SH-SY5Y (cell line): ENCODE results near the gene PIAS3.

Experiments
- GATA2 ChIP-seq: IDR thresholded peaks from 2 replicates; pipeline ENCODE4 v1.6.1; 2011; ENCODE audit warnings: mild to moderate bottlenecking, low read depth, low read length
- GATA3 ChIP-seq: IDR thresholded peaks from 2 replicates; pipeline ENCODE4 v1.6.1; 2011; ENCODE audit warnings: low read depth, mild to moderate bottlenecking, low read length, moderate library complexity

DNA sequence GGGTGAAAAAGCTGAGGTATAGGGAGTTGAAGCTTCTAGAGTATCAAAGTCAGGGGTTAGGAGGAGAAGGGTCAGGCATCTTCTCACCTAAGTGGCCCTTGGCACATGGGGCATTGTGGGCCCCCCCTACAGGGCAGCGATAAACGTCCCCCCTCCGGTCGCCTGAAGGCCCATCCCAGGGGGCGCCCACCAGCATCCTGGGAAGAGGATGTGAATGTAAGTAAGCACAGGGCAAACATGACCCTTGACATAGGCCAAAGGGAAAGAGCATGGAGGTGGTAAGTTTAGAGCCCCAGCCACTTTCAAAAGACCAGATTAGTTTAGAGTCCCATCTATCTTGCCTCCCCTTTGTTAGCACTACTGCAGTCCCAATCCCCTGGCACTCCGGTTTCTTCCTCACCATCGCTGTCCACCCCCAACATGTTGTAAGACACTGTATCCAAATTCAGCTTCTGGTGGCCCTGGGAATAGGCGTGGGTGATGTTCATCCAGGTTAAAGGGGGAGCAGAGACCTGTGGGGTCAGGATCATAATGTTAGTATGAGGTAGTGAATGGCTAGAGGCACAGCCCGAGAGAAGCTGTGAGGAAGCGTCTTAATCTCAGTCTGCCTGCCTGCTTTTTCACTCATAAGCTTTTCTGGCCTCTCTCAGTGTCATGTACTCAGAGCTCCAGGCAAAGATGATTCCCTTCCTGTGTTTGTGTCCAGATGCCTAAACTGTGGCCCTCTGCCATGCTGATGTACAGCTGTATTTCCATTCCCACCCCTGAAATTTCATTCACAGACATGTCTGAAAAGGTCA is 48.3 kb upstream of the PIAS3 start:
- TF ChIP-seq GATA3 (no peak), GATA2 (no peak)
